Eye (tissue), 1 donor: ENCODE results near the gene SPI1.

Source experiments
- DNase-seq: peaks from one replicate; pipeline ENCODE4 v3.0.0-alpha.2; 2015

SPI1 gene

DNA sequence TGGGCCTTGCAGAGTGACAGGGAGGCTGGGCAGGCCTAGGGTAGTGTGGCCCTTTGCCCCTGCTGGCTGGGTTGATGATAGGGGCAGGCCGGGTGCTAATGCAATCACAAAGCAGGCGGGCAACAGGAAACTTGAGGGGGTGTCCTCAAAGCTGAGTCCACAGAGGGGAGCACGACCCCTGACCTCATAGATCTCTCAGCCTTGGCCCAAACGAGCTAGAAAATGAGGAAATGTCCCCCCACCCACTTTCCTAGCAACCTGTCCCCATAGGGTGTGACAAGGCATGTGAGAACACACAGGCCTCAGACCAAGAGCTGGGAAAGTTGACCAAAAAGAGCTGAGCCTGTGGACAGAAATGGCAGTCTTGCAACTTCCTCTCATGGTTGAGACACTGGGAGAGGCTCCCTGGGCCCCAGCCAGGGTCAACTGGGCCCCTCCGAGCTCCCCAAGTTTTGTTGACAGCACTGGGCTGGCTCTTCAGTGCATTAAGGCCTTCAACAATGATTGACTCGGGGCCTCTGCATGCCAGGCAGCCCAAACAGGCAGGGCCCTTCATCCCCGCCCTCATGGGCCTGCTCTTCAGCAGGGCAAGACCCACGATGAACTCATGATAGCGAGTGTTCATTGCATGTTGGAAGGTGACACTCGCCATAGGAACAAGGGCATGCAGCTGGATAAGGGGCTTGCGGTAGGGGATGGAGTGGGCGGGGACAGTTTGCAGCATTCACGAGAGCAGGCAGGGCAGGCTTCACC, 9.8 kb upstream of the SPI1 start:
- no peak for DNase-seq

DNA sequence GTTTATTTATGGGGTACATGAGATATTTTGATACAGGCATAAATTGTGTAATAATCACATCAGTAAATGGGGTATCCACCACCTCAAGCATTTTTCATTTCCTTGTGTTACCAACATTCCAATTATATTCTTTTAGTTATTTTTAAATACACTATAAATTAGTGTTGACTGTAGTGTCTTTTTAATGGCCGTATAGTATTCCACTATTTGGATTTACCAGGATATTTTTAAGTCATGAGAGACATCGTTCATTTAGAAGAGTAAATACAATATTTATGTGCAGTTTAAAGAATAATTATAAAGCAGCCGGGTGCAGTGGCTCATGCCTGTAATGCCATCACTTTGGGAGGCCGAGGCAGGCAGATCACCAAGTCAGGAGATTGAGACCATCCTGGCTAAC, 6.2 kb upstream of the SPI1 start:
- no peak for DNase-seq

DNA sequence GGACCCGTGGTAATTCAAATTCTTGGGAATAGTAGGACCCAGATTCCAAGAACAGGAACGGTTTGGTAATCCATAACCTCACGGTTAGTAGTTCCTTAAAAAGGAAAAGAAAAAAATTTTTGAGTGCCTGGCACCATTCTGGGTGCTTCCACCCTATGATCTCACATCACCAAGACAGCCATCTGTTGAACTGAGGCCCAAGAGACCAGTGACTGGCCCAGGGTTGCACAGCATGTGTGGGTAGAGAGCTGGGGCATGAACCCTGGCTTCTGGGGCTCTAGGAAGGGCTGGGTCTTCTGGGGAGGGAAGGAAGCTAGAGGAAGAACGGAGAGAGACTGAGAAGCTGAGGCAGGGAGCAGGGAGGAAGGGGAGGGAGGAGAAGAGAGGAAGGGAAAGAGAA, 4.7 kb upstream of the SPI1 start:
- no peak for DNase-seq

DNA sequence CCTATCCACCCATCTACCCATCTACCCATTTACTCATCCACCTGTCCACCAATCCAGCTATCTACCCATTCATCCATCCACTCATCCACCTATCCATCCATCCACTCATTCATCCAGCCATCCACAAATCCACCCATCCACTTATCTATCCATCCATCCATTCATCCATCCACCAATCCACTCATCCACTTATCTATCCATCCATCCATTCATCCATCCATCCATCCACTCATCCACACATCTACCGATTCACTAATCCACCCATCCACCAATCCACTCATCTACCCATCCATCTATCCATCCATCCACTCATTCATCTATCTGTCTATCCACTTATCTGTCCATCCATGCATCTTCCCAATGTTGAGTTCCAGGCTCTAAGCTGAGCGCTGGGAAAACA, 1.7 kb upstream of the SPI1 start:
- no peak for DNase-seq

DNA sequence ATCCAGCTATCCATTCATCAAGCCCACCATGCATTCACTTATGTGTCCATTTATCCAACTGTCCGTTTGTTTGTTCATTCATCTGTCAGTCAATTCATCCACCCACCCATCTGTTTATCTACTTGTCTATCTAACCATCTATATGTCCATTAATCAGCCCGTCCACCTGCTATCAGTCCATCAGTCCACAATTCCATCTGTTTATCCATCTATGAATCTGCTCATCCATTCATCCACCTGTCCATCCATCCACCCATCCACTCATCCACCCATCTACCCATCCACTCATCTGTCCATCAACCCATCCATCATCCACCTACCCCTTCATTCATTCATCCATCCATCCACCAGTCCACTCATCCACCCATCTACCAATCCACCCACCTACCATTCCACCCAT, 970 bp upstream of the SPI1 start:
- DNase-seq, result no peak

DNA sequence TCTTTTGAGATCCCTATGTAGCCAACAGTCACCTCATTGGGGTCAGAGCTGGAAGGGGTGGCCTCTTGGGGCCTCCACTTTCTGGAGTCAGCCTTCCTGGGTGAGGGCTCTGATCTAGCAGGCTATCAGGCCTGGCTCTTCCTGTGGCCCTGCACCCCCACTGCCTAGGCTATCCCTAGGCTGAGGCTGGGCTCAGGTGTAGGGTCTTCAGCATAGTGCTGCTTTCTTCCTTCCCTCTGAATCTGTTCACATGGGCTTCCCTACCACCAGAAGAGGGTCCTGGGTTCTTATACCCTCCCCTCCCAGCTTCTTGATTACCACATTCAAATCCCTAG, 456 bp upstream of the SPI1 start:
- no peak for DNase-seq

DNA sequence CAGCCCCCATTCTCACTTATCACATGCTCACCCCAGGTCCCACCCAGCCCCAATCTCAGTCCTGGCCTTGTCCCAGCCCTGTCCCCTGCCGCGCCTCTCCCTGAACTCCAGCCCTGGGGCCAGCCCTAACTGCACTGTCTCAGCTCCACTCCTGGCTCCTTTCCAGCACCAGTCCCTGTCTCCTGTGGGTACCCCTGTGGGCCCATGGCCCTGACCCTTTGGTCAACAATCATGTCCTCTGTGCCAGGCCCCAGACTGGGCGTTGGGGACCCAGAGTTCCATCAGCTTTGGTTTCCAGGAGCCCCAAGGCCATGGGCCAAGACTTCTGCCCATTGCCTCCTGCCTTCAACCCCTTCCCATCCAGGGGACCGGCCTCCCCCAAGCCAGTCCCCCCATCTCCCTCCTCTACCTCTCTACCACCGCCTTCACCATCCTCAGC, 757 bp downstream of the SPI1 start:
- no peak for DNase-seq

DNA sequence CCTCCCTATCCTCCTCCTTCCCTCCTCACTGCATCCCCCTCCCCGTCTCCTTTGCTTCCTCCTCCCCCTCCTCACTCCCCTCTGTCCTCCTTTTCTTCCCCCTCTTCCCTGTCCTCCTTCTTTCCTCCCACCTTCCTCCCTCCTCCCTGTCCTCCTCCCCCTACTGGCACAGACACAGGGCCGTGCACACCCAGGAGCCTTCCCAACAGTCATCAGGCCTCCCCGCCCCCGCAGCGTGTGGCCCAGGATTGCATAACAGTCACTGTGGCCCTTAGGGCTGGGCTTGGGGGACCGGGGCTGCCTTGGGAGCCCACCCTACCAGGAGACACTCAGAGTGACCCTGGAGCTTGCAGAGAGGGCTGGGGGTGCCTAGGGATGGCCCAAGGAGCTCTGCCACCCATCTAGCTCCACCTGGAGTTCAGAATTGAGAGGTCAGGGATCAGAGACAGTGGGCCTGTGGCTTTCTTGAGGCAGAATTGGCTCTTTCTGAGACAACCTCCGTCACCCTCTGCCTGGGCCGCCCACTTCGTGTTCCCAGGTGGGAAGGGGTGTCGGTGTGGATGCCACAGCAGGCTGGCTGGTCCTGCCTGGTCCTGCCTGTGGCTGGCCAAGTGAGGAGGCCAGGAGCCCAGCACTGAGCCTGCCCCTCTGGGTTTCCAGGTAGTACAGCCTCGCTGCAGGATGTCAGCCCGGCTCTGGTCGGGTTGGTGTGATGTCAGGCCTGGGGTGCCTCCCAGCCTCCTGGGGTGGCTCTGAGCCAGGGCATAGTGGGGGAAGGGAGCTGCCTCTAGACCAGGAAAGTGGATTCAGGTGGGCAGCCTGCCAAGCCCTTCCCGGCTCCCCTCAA, 1.6 kb downstream of the SPI1 start:
- no peak for DNase-seq

DNA sequence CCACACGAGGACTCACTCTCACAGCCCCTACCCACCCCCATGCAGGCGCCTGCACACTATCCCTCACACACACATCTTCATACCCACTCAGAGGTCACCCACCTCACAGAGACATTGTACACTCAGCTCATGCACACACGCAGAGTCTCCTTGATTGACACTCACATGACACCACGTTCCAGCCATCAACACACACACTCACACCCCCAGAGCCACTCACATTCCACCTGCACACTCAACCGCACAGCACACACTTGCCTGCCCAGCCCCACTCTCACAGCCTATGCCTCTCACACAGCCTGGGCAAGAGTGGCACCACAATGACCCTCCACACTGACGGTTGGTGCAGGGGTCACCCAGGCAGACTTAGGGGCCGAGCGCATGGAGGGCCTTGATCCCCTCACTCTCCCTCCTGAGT, 2.2 kb downstream of the SPI1 start:
- peak; percentile 34 for DNase-seq

DNA sequence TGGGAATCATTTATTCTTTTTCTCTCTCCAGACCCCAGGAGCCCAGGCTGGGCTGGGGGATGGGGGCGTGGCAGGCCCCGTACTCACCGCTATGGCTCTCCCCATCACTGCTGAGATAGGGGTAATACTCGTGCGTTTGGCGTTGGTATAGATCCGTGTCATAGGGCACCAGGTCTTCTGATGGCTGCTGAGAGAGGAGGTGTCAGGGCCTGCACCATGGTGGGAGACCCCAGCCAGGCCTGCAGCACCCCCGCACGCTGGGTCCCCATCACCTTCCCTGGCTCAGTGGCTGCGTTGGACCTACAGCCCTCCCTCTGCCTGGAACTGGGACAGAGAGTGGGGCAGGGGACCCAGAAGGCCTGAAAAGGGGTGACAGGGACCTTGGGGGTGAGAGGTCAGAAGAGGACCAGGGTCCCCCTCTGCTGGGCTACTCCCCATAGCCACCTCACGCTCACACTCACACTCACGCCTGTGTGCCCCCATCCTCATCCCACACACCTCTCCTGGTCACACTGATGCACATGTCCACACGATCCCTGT, 2.7 kb downstream of the SPI1 start:
- DNase-seq, result no peak

DNA sequence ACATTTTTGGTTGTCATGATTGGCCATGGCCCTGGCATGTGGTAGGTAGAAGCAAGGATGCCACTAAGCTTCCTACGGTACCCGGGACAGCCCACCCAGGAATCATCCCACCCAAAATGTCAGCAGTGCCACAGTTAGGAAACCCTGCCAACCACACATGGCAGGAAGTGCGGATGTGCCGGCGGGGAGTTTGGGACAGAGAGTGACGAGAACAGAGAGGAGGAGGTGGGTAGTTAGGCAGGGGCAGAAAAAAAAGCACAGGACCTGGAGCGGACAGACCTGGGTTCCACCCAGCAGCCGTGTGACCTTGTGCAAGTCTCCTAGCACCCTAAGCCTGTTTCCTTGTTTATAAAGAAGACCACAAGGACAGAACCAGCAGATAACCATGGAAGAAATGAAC, 3.3 kb downstream of the SPI1 start:
- no peak for DNase-seq

DNA sequence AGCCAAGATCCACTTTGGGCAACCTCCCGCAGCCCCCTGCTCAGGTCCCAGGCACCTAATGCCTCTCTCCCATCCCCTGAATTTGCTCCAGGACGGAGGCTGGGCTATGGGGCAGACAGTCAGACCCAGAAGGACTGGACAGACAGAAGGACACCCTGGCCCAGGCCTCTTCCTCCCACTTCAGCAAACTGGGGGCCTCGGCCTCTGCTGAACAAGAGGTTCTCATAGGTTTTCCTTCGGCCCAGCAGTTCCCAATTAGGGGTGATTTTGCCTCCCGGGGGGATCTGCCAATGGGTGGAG, 3.7 kb downstream of the SPI1 start:
- no peak for DNase-seq

DNA sequence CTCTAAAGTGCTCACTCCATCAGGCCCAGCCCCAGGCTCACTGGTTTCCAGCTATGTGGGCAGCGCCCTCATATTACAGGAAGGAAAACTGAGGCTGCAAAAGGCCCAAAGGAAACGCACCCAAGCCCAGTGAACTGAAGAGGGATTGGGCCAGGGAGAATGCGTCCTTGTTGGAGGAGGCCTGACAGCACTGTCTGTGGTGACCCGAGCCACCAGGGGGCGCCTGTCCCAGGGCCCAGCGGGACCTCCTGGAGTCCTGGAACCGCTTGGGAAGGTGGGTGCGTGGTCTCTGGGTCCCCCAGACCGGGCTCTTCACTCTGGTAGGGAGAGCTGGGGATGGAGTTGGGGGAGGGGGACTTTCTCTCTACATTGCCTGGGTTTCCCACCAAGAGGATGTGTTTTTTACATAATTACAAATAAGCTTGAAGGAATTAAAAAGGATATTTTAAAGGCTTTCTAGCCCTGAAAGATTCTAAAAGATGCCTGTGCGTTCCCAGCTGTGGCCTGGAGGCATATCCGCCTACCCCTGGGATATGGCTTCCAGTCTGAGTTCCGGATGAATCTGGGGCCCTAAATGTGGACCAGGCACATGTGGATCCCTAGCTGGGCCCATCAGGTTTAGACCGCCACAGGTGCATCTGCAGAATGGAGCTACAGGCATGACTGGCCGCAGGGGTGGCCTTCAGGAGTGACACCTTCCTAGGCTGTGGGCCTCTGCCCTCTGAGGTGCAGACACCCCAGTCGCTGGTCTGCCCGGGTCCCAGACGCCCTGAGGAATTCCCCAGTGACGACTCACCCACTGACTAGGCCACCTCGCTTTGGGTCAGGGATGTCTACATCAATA, 4.2 kb downstream of the SPI1 start:
- DNase-seq, result peak; percentile 83

DNA sequence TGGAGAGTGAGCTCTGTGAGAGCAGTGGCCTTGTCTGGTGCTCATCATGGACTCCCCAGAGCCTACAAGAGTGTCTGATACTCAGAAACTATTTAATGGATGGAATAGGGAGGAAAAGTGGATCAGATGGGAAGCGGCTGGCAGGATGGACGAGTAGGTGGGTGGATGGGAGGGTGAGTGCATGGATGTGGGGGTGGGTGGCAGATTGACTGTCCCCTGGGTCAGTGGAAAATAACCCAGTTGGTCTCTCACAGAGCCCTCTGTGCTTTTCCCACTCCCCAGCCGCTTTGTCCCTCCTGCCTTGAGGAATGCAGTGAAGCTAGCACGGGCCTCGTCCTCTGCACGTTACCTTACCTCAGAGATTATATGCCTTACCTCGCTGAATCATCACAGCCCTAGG, 5.9 kb downstream of the SPI1 start:
- no peak for DNase-seq

DNA sequence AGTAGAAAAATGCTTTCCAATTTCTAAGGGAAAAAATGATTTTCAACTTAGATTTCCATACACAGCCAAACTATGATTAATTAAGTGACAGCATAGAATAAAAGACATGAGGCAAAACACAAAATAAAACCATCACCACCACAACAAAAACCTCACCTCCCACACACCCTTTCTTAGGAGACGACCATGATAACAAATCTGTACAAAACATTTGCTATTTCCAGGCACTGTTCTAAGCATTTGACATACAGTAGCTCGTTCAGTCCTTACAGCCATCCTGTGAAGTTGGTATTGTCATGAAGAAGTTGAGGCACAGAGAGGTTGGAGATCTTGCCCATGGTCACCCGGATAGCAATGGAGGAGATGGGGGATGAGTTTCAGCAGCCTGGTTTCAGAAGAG, 8.7 kb downstream of the SPI1 start:
- no peak for DNase-seq

DNA sequence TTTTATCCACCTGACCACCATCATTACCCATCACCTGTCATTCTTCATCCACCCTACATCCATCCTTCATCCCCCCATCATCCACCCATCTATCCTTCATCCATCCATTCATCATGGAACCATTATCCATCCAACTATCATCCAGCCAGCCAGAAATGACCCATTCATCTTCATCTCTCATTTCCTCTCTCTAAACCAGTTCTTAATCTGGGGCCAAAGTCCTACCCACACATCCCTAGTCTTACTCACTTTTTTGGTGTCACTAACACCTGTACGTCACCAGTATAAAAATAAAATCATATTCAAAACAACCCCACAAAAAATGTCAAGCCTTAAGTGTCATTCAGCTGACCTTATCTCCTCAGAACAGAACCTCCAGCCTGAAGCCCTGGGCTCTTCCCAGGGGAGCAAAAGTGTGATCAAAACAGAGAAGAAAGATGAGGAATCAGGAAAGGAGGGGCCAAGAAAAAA, 12.3 kb downstream of the SPI1 start:
- no peak for DNase-seq

DNA sequence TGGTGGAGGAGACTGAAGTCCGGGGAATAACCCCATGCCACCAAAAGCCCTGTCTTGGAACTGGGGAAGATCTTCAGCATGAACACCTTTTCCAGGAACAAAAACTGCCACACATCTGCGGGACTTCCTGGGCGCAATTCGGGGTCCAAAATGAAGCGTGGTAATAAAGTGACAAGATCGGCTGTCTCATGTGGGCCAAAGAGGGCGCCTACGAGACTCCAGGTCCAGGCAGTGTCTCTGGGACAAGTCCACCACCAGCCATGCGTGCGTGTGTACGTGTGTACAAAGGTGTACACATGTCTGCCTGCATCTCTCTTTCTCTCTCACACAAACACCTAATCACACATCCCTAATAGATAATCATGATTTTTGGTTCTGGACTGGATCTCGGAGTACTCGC, 16.9 kb downstream of the SPI1 start:
- DNase-seq, result no peak

DNA sequence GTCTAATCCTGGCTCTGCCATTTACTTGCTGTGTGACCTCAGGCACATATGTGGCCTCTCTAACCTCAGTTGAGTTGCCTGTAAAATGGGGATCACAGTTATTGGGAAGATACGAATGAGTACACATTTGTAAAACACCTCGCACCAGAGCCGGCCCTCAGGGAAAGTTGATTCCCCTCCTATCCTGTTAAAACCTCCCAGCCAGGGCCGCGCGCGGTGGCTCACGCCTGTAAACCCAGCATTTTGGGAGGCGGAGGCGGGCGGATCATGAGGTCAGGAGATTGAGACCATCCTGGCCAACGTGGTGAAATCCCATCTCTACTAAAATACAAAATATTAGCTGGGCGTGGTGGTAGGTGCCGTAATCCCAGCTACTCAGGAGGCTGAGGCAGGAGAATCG, 18.0 kb downstream of the SPI1 start:
- DNase-seq, result no peak

DNA sequence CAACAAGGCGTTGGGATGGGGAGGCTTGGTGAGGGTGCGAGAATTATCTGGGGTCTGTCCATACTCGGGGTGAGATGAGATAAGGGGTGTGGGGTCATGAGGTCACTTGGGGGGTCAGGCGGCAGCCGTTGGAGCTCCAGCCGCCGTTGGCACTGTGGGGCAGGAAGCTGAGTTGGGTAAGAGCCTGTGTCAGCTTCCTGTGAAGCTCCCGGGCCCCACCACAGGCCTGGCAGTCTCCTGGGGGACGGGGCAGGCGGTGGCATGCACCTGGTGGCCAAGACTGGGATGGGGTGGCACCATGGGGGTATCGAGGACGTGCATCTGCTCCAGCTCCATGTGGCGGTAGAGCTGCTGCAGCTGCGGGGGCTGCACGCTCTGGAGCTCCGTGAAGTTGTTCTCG, 18.8 kb downstream of the SPI1 start:
- DNase-seq, result no peak

DNA sequence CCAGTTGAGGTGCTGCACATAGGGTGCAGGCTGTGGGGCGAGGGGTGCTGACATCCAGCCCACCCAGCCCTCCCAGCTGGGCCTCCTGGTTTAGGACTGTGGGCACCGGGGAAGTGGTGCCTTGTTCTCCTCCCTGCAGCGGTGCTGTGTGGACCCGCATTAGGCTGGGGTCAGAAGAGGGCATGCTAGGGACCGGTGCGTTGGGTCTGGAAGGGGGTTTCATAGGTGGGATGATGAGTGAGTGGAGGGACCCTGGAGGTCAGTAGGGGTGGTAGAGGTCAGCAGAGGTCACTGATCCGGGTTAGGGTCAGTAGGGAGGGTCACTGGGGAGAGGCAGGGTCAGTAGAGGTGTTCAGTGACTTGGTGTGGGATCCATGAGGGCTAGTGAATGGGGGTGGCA, 19.2 kb downstream of the SPI1 start:
- no peak for DNase-seq

DNA sequence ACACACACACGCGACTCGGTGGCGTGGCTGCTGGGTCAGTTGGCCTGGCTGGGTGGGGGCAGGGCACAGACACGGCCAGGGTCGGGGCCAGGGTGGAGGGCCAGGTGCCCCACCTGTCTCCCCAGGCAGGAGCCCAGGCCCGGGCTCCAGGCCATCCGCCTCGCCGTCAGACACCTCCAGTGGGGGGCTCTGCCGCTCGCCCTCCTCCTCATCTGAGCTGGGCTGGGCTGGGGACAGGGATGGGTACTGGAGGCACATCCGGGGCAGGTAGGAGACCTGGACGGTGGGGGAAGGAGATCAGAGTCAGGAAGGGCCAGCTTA, 19.7 kb downstream of the SPI1 start:
- no peak for DNase-seq

DNA sequence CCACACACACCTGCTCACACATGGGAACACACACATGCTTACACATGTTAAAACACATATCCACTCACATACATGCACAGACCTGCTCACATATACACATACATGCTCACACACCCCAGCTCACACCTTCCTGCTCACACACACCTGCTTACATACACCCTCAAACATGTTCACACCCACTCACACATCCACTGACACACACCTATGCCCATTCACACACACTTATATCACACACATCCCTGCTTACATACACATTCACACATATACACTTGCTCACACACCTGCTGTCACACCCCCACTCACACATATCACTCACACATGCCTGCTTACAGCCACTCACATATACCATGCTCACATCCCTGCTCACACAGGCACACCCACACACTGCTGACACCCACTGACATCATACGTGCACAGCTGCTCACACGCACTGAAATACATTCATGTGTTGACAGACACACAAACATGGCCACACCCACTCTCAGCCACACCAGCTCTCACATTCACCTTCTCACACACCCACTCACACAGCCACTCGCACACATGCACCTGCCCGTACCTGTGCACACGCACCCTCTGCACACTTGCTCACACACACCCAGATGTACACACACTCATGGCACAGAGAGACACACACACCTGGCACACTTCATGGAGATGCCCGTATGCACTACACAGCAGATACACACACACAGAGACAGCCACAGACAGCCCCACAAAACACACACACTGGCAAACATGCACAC, 20.2 kb downstream of the SPI1 start:
- no peak for DNase-seq

DNA sequence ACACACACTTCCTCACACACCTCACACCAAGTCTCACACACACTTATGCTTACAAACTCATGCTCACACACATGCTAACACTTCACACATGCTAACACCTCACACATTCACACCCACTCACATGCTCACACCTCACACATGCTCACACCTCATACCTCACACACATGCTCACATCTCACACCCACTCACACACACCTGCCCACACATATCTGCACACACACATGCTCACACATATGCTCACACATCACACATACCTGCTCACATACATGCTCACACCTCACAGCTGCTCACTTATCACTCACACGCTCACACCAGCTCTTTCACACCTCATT, 21.4 kb downstream of the SPI1 start:
- DNase-seq, result no peak
